Measurements from ENCODE around the gene B4GALNT4.
A peak's percentile ranks its signal among the peaks of the same experiment; 100 is the strongest.
"Not testable (repeated sequence)": the region's sequence is repeated elsewhere in the genome, so short reads cannot be mapped to it uniquely, and the experiment has no call there.

Gene B4GALNT4

GRCh38 chr11:335779-336658 lies 33.3 kb upstream of the B4GALNT4 start:
- DNase-seq, result no peak

GRCh38 chr11:336659-337198 lies 32.6 kb upstream of the B4GALNT4 start:
- no peak for DNase-seq

GRCh38 chr11:337711-338110 lies 31.6 kb upstream of the B4GALNT4 start:
- no peak for DNase-seq

- no peak for DNase-seq
Observed at GRCh38 chr11:339963-340362, 29.3 kb upstream of the B4GALNT4 start.

GRCh38 chr11:340539-341512 lies 28.5 kb upstream of the B4GALNT4 start:
- DNase-seq, result no peak

- DNase-seq, result no peak
Observed at GRCh38 chr11:342328-342727, 27.0 kb upstream of the B4GALNT4 start.

GRCh38 chr11:344836-345578 lies 24.3 kb upstream of the B4GALNT4 start:
- no peak for DNase-seq

GRCh38 chr11:346529-346928 lies 22.8 kb upstream of the B4GALNT4 start:
- no peak for DNase-seq

- not testable (repeated sequence) for DNase-seq
Observed at GRCh38 chr11:349270-349954, 19.9 kb upstream of the B4GALNT4 start.

GRCh38 chr11:350033-350722 lies 19.1 kb upstream of the B4GALNT4 start:
- DNase-seq, result not testable (repeated sequence)

GRCh38 chr11:350723-351255 lies 18.5 kb upstream of the B4GALNT4 start:
- no peak for DNase-seq

GRCh38 chr11:351411-351810 lies 17.9 kb upstream of the B4GALNT4 start:
- no peak for DNase-seq

GRCh38 chr11:352456-353031 lies 16.8 kb upstream of the B4GALNT4 start:
- no peak for DNase-seq

GRCh38 chr11:353179-353873 lies 16.0 kb upstream of the B4GALNT4 start:
- DNase-seq, result no peak

- DNase-seq, result peak; percentile 91
Observed at GRCh38 chr11:355581-356458, 13.5 kb upstream of the B4GALNT4 start.

- no peak for DNase-seq
Observed at GRCh38 chr11:356610-357009, 12.7 kb upstream of the B4GALNT4 start.

GRCh38 chr11:357582-357981 lies 11.7 kb upstream of the B4GALNT4 start:
- no peak for DNase-seq

GRCh38 chr11:358129-358800 lies 11.0 kb upstream of the B4GALNT4 start:
- DNase-seq, result no peak
